GM12865 (cell line): ENCODE data around the gene PDE4B.

Source experiments
- DNase-seq: peaks from one replicate; pipeline ENCODE4 v3.0.0; 2010; ENCODE audit warnings: low read depth
- H3K4me3 ChIP-seq: 2 replicates; pipeline ENCODE4 v1.5.1; 2011; ENCODE audit warnings: mild to moderate bottlenecking, low read depth, low read length, control low read depth
- CTCF ChIP-seq: IDR thresholded peaks from 2 replicates; pipeline ENCODE4 v1.5.1; 2011; ENCODE audit warnings: low read length, control low read depth, low read depth, inconsistent platforms; ENCODE audit not compliant: insufficient read depth; ENCODE audit errors: missing control alignments

Gene PDE4B

GRCh38 chr1:66025188-66025587, 232.5 kb downstream of the PDE4B start:
- no peak overlapping the region for H3K4me3 ChIP-seq
- no peak for DNase-seq
- no peak for TF ChIP-seq CTCF

- no peak for TF ChIP-seq CTCF
- no peak for DNase-seq
- no peak overlapping the region for H3K4me3 ChIP-seq
Measured at GRCh38 chr1:66028035-66028434, 235.3 kb downstream of the PDE4B start.

- no peak for DNase-seq
- no peak for TF ChIP-seq CTCF
- H3K4me3 ChIP-seq: no peak overlapping the region
Measured at GRCh38 chr1:66033781-66034180, 241.1 kb downstream of the PDE4B start.

GRCh38 chr1:66035616-66036245, 243.0 kb downstream of the PDE4B start:
- DNase-seq: no peak
- no peak overlapping the region for H3K4me3 ChIP-seq
- no peak for TF ChIP-seq CTCF

GRCh38 chr1:66041654-66042053, 249.0 kb downstream of the PDE4B start:
- no peak overlapping the region for H3K4me3 ChIP-seq
- no peak for TF ChIP-seq CTCF
- DNase-seq: no peak

- DNase-seq: no peak
- no peak overlapping the region for H3K4me3 ChIP-seq
- no peak for TF ChIP-seq CTCF
Measured at GRCh38 chr1:66043186-66043585, 250.5 kb downstream of the PDE4B start.

GRCh38 chr1:66044912-66045311, 252.2 kb downstream of the PDE4B start:
- no peak for DNase-seq
- TF ChIP-seq CTCF: no peak
- no peak overlapping the region for H3K4me3 ChIP-seq
